HL-60/S4 treated with retinoic acid at 250 ng/mL for 4 days and 3 days (cell line): Measurements from ENCODE around the gene SMARCAL1.

Experiments
- in situ Hi-C: fragments of 300-500 bp; cut with MboI; formaldehyde crosslinking; loops from 2 replicates; pipeline ENCODE4 v1.7.0; 2022; ENCODE audit warnings: low sequenced_read_pairs

The SMARCAL1 gene

GRCh38 chr2:216392018-216392562 is 20.2 kb upstream of the SMARCAL1 start:
- in situ Hi-C loops, result no loop called here

- in situ Hi-C loops, result no loop called here
These were observed 19.1 kb upstream of the SMARCAL1 start for GRCh38 chr2:216392945-216393840.

- in situ Hi-C loops, result no loop called here
These were observed 17.4 kb upstream of the SMARCAL1 start for GRCh38 chr2:216394881-216395280.

- in situ Hi-C loops, result no loop called here
These were observed 12.7 kb upstream of the SMARCAL1 start for GRCh38 chr2:216399621-216400020.

GRCh38 chr2:216402751-216403150 is 9.5 kb upstream of the SMARCAL1 start:
- in situ Hi-C loops, result no loop called here

GRCh38 chr2:216404010-216404618 is 8.2 kb upstream of the SMARCAL1 start:
- in situ Hi-C loops, result no loop called here

GRCh38 chr2:216405588-216405987 is 6.7 kb upstream of the SMARCAL1 start:
- in situ Hi-C loops, result no loop called here

GRCh38 chr2:216406826-216407225 is 5.5 kb upstream of the SMARCAL1 start:
- in situ Hi-C loops, result no loop called here

- in situ Hi-C loops, result no loop called here
These were observed 3.6 kb upstream of the SMARCAL1 start for GRCh38 chr2:216408426-216409290.

GRCh38 chr2:216410550-216410949 is 1.7 kb upstream of the SMARCAL1 start:
- in situ Hi-C loops, result no loop called here

GRCh38 chr2:216413882-216414281 is 1.6 kb downstream of the SMARCAL1 start:
- in situ Hi-C loops, result no loop called here

GRCh38 chr2:216414772-216415319 is 2.6 kb downstream of the SMARCAL1 start:
- in situ Hi-C loops, result no loop called here

- in situ Hi-C loops, result no loop called here
These were observed 3.3 kb downstream of the SMARCAL1 start for GRCh38 chr2:216415541-216415940.

GRCh38 chr2:216416571-216417307 is 4.5 kb downstream of the SMARCAL1 start:
- in situ Hi-C loops, result no loop called here

- in situ Hi-C loops, result no loop called here
These were observed 6.7 kb downstream of the SMARCAL1 start for GRCh38 chr2:216418981-216419380.

- in situ Hi-C loops, result no loop called here
These were observed 8.2 kb downstream of the SMARCAL1 start for GRCh38 chr2:216420367-216421101.

GRCh38 chr2:216423071-216423470 is 10.8 kb downstream of the SMARCAL1 start:
- in situ Hi-C loops, result no loop called here

- in situ Hi-C loops, result no loop called here
These were observed 12.0 kb downstream of the SMARCAL1 start for GRCh38 chr2:216424274-216424673.

- in situ Hi-C loops, result no loop called here
These were observed 12.9 kb downstream of the SMARCAL1 start for GRCh38 chr2:216425008-216425787.
